Measurements from ENCODE around the gene TPI1. TPM values are rescaled to one million over a fixed set of nuclear protein-coding genes. Genes with fewer than 3 reads are reported as not detected.
A peak's percentile ranks its signal among the peaks of the same experiment; 100 is the strongest.

Gene TPI1
- total and polyA plus RNA-seq, 2 of the 8 experiments (the other 6 are each of a cell fraction or from before 2014, with no cell fraction given) = 910 to 3,018 TPM

- Histone ChIP-seq H2AK5ac (ENCODE audit: low read depth, low read length) (no peak overlapping the region), H2BK15ac (ENCODE audit: low read length) (peak overlapping the region; percentile 88; the same call in 1 of the 2 replicates), H4K91ac (replicated peaks; ENCODE audit: insufficient read length, low read length) (peak overlapping the region; percentile 48), H3K4me3 (ENCODE audit: extremely low read depth in 1 of 4, insufficient read depth in 2 of 4, low read depth in 3 of 4, low read length in 4 of 4) (peak overlapping the region; percentile 40 to 98 (median 67)), H3K4me2 (ENCODE audit: insufficient read depth in 1 of 2, low read depth in 2 of 2, low read length in 2 of 2) (peak overlapping the region; percentile 89 to 94), H3K4me1 (replicated peaks in 1 of 4; ENCODE audit: control insufficient read depth in 3 of 4, insufficient read depth in 4 of 4, low read length in 3 of 4) (peaks cover 7 to 39% (median 20%) of the 10 kb centered on the region in 4 experiments), H2BK5ac (ENCODE audit: low read depth, low read length) (peak overlapping the region; percentile 47; the same call in 1 of the 2 replicates), H2BK12ac (ENCODE audit: low read depth, low read length) (no peak overlapping the region), H3K56ac (replicated peaks; ENCODE audit: insufficient read length, low read depth, low read length) (no peak overlapping the region), H3K23ac (ENCODE audit: insufficient read length) (no peak overlapping the region), H3K9ac (replicated peaks in 1 of 4; ENCODE audit: extremely low read depth in 1 of 4, low read depth in 3 of 4, low read length in 3 of 4) (peak overlapping the region in 2 of 4 experiments; percentile 35 to 53; a peak in 2 of 7 replicates), H3K23me2 (ENCODE audit: low read depth, low read length) (peaks cover 11% of the 10 kb centered on the region), H3K14ac (ENCODE audit: insufficient read length) (no peak overlapping the region), H3K18ac (ENCODE audit: extremely low read depth, low read length) (peak overlapping the region; percentile 94), H3K36me3 (ENCODE audit: control insufficient read depth in 2 of 4, insufficient read depth in 4 of 4, low read length in 3 of 4) (peaks cover 14 to 55% (median 34%) of the 10 kb centered on the region in 4 experiments), H3K79me1 (ENCODE audit: low read depth, low read length) (0 out of 2 replicates have a peak, but pooled peaks cover 4% of the 10 kb centered on the region), H3K79me2 (ENCODE audit: control insufficient read depth in 1 of 2, insufficient read depth in 2 of 2, low read length in 2 of 2) (peaks cover 0 to 22% of the 10 kb centered on the region in 2 experiments; a peak in 2 of 4 replicates), H2BK20ac (ENCODE audit: low read length) (no peak overlapping the region), H3K4ac (replicated peaks; ENCODE audit: insufficient read length, low read depth, low read length) (peak overlapping the region; percentile 57), H3K27me3 (replicated peaks in 1 of 4; ENCODE audit: control insufficient read depth in 3 of 4, extremely low read depth in 1 of 4, insufficient read depth in 3 of 4, low read length in 3 of 4) (no peaks in the 10 kb centered on the region), H3K9me3 (ENCODE audit: insufficient read depth in 2 of 2, low read depth in 1 of 2, low read length in 1 of 2) (no peaks in the 10 kb centered on the region), H4K8ac (ENCODE audit: extremely low read depth, insufficient read depth, low read length) (no peak overlapping the region; the same call in 1 of the 2 replicates), H2AFZ (ENCODE audit: low read length) (no peak overlapping the region), H4K5ac (ENCODE audit: insufficient read length, low read depth, low read length) (peak overlapping the region; percentile 26), H3K27ac (ENCODE audit: low read depth, low read length) (no peak overlapping the region), H2BK120ac (replicated peaks; ENCODE audit: low read depth, low read length) (no peak overlapping the region), H4K20me1 (replicated peaks in 1 of 2; ENCODE audit: control insufficient read depth in 1 of 2, insufficient read depth in 2 of 2, low read length in 2 of 2) (peaks cover 17 to 22% of the 10 kb centered on the region in 2 experiments)
- CTCF ChIA-PET (ENCODE audit: partially characterized antibody) = interaction anchor here (0.7 to 10.4 kb wide), 13 partner anchors 11 to 245 kb away, joined by 3 to 216 read pairs (median 4); partner anchors contain the start of genes C12orf57, RNU7-1 and USP5
- FAIRE-seq (no peak), DNase-seq (ENCODE audit: low read depth in 1 of 2, low spot score in 2 of 2) (peak in 1 of 2 experiments; percentile 68)
- POLR2A ChIA-PET (ENCODE audit: partially characterized antibody) = interaction anchor here (0.7 to 18.9 kb wide), 29 partner anchors 8 to 325 kb away, joined by 3 to 588 read pairs (median 6); partner anchors contain the start of genes ATN1, C12orf57, CDCA3 and COPS7A
- TF ChIP-seq EGR1 (IDR thresholded peaks at IDR 0.05; ENCODE audit: borderline replicate concordance, low read depth, low read length) (peak; percentile 70; the same call in 1 of the 2 replicates), SP2 (IDR thresholded peaks at IDR 0.05; ENCODE audit: low read length) (no peak), GTF2F1 (IDR thresholded peaks at IDR 0.05; ENCODE audit: borderline replicate concordance, low read depth, low read length) (no peak), SAP30 (IDR thresholded peaks at IDR 0.05; ENCODE audit: insufficient read depth, insufficient replicate concordance, low read length) (no peak), JUND (IDR thresholded peaks at IDR 0.05; ENCODE audit: low read length) (no peak), SIX5 (IDR thresholded peaks at IDR 0.05; ENCODE audit: low read depth, low read length) (no peak), SP1 (IDR thresholded peaks at IDR 0.05; ENCODE audit: low read depth, low read length) (no peak), CREB1 (IDR thresholded peaks at IDR 0.05) (0 out of 2 replicates have a peak, but pooled peaks have one; percentile 11), CHD1 (IDR thresholded peaks at IDR 0.05; ENCODE audit: low read depth, low read length) (no peak), POLR2AphosphoS5 (IDR thresholded peaks at IDR 0.05; ENCODE audit: low read depth, low read length) (no peak), BACH1 (IDR thresholded peaks at IDR 0.05; ENCODE audit: low read length) (no peak), TAF7 (optimal IDR thresholded peaks at IDR 0.05; ENCODE audit: borderline replicate concordance, low read depth, low read length) (no peak)
- 53% methylated on average over 19 of the region's 19 CpGs; no CpG with 5 or more reads in 1 of the 2 experiments for WGBS, 2 experiments (ENCODE audit: extremely low coverage in 1 of 2, insufficient coverage in 1 of 2, insufficient read length in 1 of 2, insufficient replicate concordance in 2 of 2, low coverage in 1 of 2, low lambda C conversion rate in 2 of 2, missing lambda C conversion rate in 1 of 2)
Observed at GRCh38 chr12:6866163-6866919, 990 bp upstream of the TPI1 start.

Measured in H1 (cell line).